Smooth muscle cell (in vitro differentiated cells): ENCODE results near the gene ZFYVE19. TPM values are rescaled to one million over a fixed set of nuclear protein-coding genes. Genes with fewer than 3 reads are reported as not detected.

Experiments used
- DNase-seq: peaks from one replicate; lab custom pipeline; 2025; ENCODE audit not compliant: unreplicated experiment; lab: John Stamatoyannopoulos, UW
- H2AFZ ChIP-seq: fragments of 200-600 bp; sonication (generic); 2 replicates; pipeline ENCODE4 v1.6.0; 2016; ENCODE audit warnings: antibody characterized with exemption, low read depth, mild to moderate bottlenecking
- H3F3A ChIP-seq: fragments of 200-600 bp; sonication (generic); 2 replicates; pipeline ENCODE4 v1.6.0; 2017; ENCODE audit warnings: antibody characterized with exemption, low read depth
- H3K27ac ChIP-seq: fragments of 200-600 bp; sonication (generic); 2 replicates; pipeline ENCODE4 v1.5.1; 2016; ENCODE audit warnings: low read depth, mild to moderate bottlenecking
- H3K27me3 ChIP-seq: fragments of 200-600 bp; sonication (generic); 2 replicates; pipeline ENCODE4 v1.6.1; 2016; ENCODE audit warnings: low read depth, mild to moderate bottlenecking
- H3K36me3 ChIP-seq: fragments of 200-600 bp; sonication (generic); 2 replicates; pipeline ENCODE4 v1.5.1; 2016; ENCODE audit warnings: low read depth
- H3K4me1 ChIP-seq: fragments of 200-600 bp; sonication (generic); 2 replicates; pipeline ENCODE4 v1.5.1; 2016; ENCODE audit warnings: low read depth
- H3K4me2 ChIP-seq: fragments of 200-600 bp; sonication (generic); 2 replicates; pipeline ENCODE4 v1.6.0; 2016; ENCODE audit warnings: mild to moderate bottlenecking
- H3K4me3 ChIP-seq: fragments of 200-600 bp; sonication (generic); 2 replicates; pipeline ENCODE4 v1.5.1; 2016; ENCODE audit warnings: mild to moderate bottlenecking
- H3K79me2 ChIP-seq: fragments of 200-600 bp; sonication (generic); 2 replicates; pipeline ENCODE4 v1.6.0; 2016; ENCODE audit warnings: low read depth, mild to moderate bottlenecking
- H3K9ac ChIP-seq: fragments of 200-600 bp; sonication (generic); 2 replicates; pipeline ENCODE4 v1.6.0; 2016; ENCODE audit warnings: low read depth
- H3K9me3 ChIP-seq: fragments of 200-600 bp; sonication (generic); replicated peaks from 2 replicates; pipeline ENCODE4 v1.5.1; 2016; ENCODE audit warnings: low read depth
- H4K20me1 ChIP-seq: fragments of 200-600 bp; sonication (generic); 2 replicates; pipeline ENCODE4 v1.6.0; 2016; ENCODE audit warnings: low read depth
- CTCF ChIP-seq: fragments of 200-600 bp; sonication (generic); IDR thresholded peaks from 2 replicates; pipeline ENCODE4 v1.5.1; 2017; ENCODE audit warnings: borderline replicate concordance, mild to moderate bottlenecking, antibody characterized with exemption; ENCODE audit not compliant: insufficient read depth, poor library complexity, severe bottlenecking
- WGBS: methylation state at CpG from one replicate; pipeline ENCODE4 v1.1.7; 2016; ENCODE audit warnings: low lambda C conversion rate; 5-methylcytosine and 5-hydroxymethylcytosine counted together
- polyA plus RNA-seq: library from polyadenylated mRNA; unstranded; fragments of >200 nt; fragmentation: Nextera tagmentation; extraction: Ambion mirVana; gene quantifications from 2 replicates; pipeline ENCODE4 v1.2.1, GENCODE V29; 2016
- total RNA-seq: library from RNA; depleted of rRNA; stranded (reverse); fragments of >200 nt; gene quantifications from 2 replicates; pipeline ENCODE4 v1.2.3, GENCODE V29; 2014

ZFYVE19 gene
- total and polyA plus RNA-seq, 2 experiments from 2014 or later, result 16.5 to 30.1 TPM

GRCh38 chr15:40823572-40824343 lies 16.9 kb downstream of the ZFYVE19 start:
- no peaks in the 10 kb centered on the region for H3F3A ChIP-seq
- H4K20me1 ChIP-seq, result no peaks in the 10 kb centered on the region
- no peaks in the 10 kb centered on the region for H3K4me1 ChIP-seq
- TF ChIP-seq CTCF, result no peak
- H2AFZ ChIP-seq, result no peak overlapping the region
- H3K79me2 ChIP-seq, result no peaks in the 10 kb centered on the region
- H3K4me2 ChIP-seq, result no peak overlapping the region
- H3K4me3 ChIP-seq, result no peak overlapping the region
- no peak overlapping the region for H3K9ac ChIP-seq
- no peaks in the 10 kb centered on the region for H3K36me3 ChIP-seq
- DNase-seq, result no peak
- H3K27ac ChIP-seq, result no peak overlapping the region
- H3K27me3 ChIP-seq, result no peaks in the 10 kb centered on the region
- WGBS, result 100% methylated on average over 1 of the region's 1 CpG
- no peaks in the 10 kb centered on the region for H3K9me3 ChIP-seq

DNA sequence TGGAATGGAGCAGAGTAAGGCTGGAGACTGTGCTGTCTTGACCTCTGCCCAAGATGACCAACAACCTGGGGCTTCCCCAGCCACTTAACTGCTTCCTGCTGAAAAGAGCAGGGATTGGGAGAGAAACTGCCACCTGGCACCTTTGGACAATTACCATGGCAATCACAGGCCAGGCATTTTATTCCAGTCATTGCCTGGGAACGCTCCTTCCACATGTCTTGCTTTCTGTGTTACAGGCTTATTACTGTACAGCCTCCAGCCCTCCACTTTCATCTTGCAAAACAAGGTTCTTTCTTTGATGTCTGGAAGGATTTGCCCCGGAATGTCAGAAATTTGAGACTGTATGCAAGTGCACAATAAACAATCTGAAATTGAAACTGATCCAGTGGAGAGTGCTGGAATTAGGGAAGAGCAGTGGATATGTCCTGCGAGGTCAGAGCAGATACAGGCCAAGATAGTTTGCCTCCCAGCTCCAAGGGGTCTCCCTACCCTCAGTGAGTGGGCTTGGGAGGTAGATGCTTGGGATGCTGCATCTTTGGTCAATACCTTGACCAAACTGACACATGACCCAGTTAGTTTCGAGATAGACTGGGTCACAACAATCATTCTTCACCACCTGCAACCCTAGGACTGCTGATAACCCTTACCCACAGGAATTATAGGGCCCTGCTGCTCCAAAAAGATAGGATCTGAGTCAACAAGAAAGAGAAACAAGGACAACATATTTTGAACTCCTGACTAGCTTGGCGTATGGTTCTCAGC lies 19.0 kb downstream of the ZFYVE19 start:
- Histone ChIP-seq H4K20me1 (no peaks in the 10 kb centered on the region), H3K4me1 (no peaks in the 10 kb centered on the region), H3K79me2 (no peaks in the 10 kb centered on the region), H3K36me3 (no peaks in the 10 kb centered on the region), H3K27ac (peak overlapping the region; percentile 50), H3K9ac (no peak overlapping the region), H3K4me2 (no peak overlapping the region), H3F3A (no peaks in the 10 kb centered on the region), H3K9me3 (no peaks in the 10 kb centered on the region), H3K27me3 (no peaks in the 10 kb centered on the region), H3K4me3 (no peak overlapping the region), H2AFZ (no peak overlapping the region)
- no peak for DNase-seq
- 64% methylated on average over 5 of the region's 5 CpGs for WGBS
- TF ChIP-seq CTCF, result no peak

- H3K9ac ChIP-seq, result no peak overlapping the region
- WGBS, result 87% methylated on average over 4 of the region's 4 CpGs
- no peak for TF ChIP-seq CTCF
- H3K79me2 ChIP-seq, result no peaks in the 10 kb centered on the region
- H2AFZ ChIP-seq, result no peak overlapping the region
- no peaks in the 10 kb centered on the region for H3K27me3 ChIP-seq
- H3F3A ChIP-seq, result no peaks in the 10 kb centered on the region
- no peaks in the 10 kb centered on the region for H3K4me1 ChIP-seq
- no peak overlapping the region for H3K4me2 ChIP-seq
- H3K4me3 ChIP-seq, result no peak overlapping the region
- DNase-seq, result no peak
- no peaks in the 10 kb centered on the region for H4K20me1 ChIP-seq
- no peaks in the 10 kb centered on the region for H3K9me3 ChIP-seq
- peak overlapping the region; percentile 50 for H3K27ac ChIP-seq
- no peaks in the 10 kb centered on the region for H3K36me3 ChIP-seq
Observed at GRCh38 chr15:40826423-40827075, 19.7 kb downstream of the ZFYVE19 start.
